HS-27A (cell line): ENCODE data around the gene C1orf50.
"Not testable (repeated sequence)": the region's sequence is repeated elsewhere in the genome, so short reads cannot be mapped to it uniquely, and the experiment has no call there.

ENCODE experiments used
- DNase-seq: peaks from one replicate; pipeline ENCODE4 v3.0.0-alpha.2; 2012; ENCODE audit warnings: low read depth, missing footprints

C1orf50 gene

GRCh38 chr1:42801832-42802473 lies 34.9 kb downstream of the C1orf50 start:
- DNase-seq, result no peak

DNA sequence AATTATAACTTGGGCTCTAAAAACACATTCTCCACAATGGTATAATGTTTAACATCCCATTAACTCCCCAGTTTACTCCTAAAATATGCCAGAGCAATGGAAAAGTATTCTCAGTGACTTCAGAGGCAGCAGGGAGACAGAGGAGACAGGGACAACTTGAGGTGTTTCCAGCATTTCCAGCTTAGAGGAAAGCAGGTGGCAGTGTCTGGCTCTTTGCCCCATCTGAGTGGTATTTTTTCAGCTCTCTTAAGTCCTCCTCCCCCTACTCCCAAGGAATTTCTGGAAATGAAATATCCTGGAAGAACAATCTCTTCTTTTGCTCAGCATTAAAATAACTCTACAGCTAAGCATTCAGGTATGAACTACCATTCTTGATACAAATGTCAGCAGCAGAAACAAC lies 39.1 kb downstream of the C1orf50 start:
- DNase-seq, result no peak

DNA sequence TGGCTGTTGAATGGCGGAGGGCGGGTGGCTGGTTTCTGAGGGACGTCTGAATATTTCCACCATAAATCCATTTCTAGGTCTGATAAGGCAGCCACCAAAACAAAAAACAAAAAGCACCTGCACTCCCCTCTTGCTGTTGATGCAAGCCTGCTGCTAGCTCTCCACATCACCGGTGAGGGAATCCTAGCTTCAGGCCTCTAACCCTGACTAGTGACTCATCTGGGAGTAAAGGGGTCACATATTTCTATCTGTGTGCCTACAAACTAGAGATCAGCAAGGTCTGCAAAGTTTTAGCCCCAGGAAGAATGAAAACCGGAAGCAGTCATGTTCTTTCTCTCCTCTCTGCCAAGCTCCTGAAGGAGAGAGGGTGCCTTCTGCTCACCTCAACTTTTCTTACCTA lies 39.5 kb downstream of the C1orf50 start:
- no peak for DNase-seq

GRCh38 chr1:42807056-42807668 lies 40.1 kb downstream of the C1orf50 start:
- DNase-seq, result no peak

- not testable (repeated sequence) for DNase-seq
Measured at GRCh38 chr1:42814815-42815214, 47.8 kb downstream of the C1orf50 start.

- no peak for DNase-seq
Measured at GRCh38 chr1:42815941-42816584, 49.0 kb downstream of the C1orf50 start.

- DNase-seq, result peak; percentile 70
Measured at GRCh38 chr1:42816585-42817439, 49.8 kb downstream of the C1orf50 start, which contains the start of the genes ERMAP and SVBP. ERMAP (plus strand) TSS chr1:42817122; CDS start chr1:42830449, 13,327 bp downstream. SVBP (minus strand) TSS chr1:42817397; CDS start chr1:42816544, 853 bp downstream.

DNA sequence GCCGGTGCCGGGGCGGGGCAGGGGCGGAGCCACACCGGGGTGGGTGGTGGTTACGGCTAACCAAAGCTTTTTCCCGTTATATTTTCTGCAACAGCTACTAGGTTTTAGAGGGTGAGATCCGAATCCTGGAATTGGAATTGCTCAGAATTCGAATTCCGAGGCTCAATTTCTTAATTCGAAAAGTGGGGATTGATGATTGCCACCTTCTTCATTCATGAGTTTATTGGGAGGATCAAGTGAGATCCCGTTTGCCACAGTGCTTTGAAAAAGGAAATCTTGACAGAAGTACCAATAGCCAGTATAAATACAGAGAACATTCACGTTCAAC lies 50.4 kb downstream of the C1orf50 start:
- DNase-seq, result no peak

- DNase-seq, result no peak
Measured at GRCh38 chr1:42817976-42818375, 50.9 kb downstream of the C1orf50 start.

GRCh38 chr1:42820813-42821212 lies 53.8 kb downstream of the C1orf50 start:
- DNase-seq, result no peak

DNA sequence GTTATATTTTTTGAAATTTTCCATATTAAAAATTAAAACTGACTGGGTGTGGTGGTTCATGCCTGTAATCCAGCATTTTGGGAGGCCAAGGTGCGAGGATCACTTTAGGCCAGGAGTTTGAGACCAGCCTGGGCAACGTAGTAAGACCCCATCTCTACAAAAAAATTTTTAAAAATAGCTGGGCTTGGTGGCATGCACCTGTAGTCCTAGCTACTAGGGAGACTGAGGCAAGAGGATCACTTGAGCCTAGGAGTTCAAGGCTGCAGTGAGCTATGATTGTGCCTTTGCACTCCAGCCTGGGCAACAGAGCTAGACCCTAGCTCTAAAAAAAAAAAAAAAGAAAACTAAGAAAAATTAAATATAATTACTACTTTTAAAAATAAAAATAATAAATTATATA lies 54.6 kb downstream of the C1orf50 start:
- no peak for DNase-seq

DNA sequence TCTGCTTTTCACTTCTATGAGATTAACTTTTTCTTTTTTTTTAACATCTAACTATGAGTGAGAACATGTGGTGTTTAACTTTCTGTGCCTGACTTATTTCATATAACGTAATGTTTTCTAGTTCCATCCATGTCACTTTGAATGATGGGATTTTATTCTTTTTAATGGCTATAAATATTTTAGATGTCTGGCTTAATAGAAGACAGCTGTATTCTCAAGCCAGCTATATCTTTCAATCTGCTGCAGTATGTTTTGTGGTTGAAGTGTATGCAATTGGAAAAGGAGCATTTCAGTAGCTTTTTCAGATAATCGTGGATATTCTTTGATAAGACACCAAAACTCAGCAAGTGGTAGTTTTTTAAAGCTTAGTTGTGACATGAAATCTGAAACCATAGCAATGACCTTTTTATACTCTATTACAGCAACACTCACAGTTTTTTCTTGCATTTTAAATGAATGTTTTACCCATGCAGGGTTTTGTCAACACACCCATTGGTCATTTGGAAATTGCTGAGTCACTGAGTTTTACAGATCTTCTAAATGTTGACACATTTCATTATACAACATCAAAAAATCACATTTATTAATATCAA lies 55.8 kb downstream of the C1orf50 start:
- DNase-seq, result no peak

- no peak for DNase-seq
Measured at GRCh38 chr1:42824481-42825035, 57.5 kb downstream of the C1orf50 start.

DNA sequence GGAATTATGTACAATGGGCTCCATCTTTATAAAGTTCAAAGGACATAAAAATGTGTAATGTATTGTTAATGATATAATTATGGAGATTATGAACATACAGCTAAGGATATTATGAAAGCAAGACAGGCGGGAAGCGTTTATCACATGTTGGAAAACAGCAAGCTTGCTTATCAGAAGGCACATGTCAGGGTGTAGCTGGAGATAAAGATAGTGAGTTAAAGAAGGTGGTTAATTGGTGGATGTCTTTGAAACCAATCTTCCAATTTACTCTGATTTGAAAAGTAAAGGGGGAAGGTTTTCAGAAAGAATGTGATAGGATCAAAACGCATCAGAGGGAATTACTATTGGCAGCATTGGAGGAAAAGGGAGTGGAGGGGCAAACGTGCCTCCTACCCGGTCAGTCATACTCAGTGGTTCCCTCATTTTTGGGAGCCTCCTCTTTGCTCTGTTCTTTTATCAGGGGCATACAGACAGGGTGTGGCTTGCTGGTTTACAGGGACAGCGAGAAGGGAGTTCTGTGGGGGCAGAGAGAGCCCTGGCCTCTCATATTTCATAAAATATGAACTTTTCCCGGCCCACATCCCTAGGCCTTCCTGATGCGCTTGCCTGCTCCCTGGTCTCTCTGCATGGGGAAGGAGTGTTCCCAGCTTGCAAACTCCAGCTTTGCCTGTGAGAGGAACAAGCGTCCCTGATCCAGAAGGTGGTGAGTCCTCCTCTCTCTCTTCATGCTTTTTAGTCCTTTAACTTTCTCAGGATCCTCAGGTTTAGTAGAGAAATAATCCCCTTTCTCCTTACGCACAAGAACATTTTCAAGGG lies 58.2 kb downstream of the C1orf50 start:
- DNase-seq, result no peak
